GM12892 (cell line): ENCODE results near the gene NUPR1.

Experiments used
- DNase-seq: peaks from one replicate; pipeline ENCODE4 v3.0.0; 2011; ENCODE audit not compliant: insufficient read length
- FAIRE-seq: peaks from 2 replicates; lab custom pipeline; 2011; peaks lifted over from hg19 to GRCh38; lab: Jason Lieb, UNC
- POLR2A ChIP-seq: IDR thresholded peaks from 2 replicates; pipeline ENCODE4 v1.6.1; 2011; ENCODE audit warnings: low read depth, low read length, control low read depth
- POLR2AphosphoS5 ChIP-seq: IDR thresholded peaks from 2 replicates; pipeline ENCODE4 v1.6.1; 2011; ENCODE audit warnings: low read depth, low read length, control low read depth
- TAF1 ChIP-seq: IDR thresholded peaks from 2 replicates; pipeline ENCODE4 v1.6.1; 2011; ENCODE audit warnings: low read depth, mild to moderate bottlenecking, control low read depth, low read length, borderline replicate concordance

Gene NUPR1

GRCh38 chr16:28521436-28521835, 17.3 kb downstream of the NUPR1 start:
- no peak for TF ChIP-seq POLR2AphosphoS5
- no peak for TF ChIP-seq POLR2A
- no peak for TF ChIP-seq TAF1
- DNase-seq (no peak), FAIRE-seq (no peak)

GRCh38 chr16:28520672-28521071, 18.1 kb downstream of the NUPR1 start:
- FAIRE-seq (no peak), DNase-seq (no peak)
- TF ChIP-seq POLR2AphosphoS5: no peak
- no peak for TF ChIP-seq POLR2A
- TF ChIP-seq TAF1: no peak

- TF ChIP-seq POLR2AphosphoS5: no peak
- TF ChIP-seq POLR2A: no peak
- TF ChIP-seq TAF1: no peak
- FAIRE-seq: no peak
- DNase-seq: no peak
These were observed 24.5 kb downstream of the NUPR1 start for GRCh38 chr16:28514246-28514645.

GRCh38 chr16:28513484-28514181, 25.1 kb downstream of the NUPR1 start:
- no peak for DNase-seq
- FAIRE-seq: no peak

GRCh38 chr16:28511801-28512789, 26.7 kb downstream of the NUPR1 start:
- DNase-seq (no peak), FAIRE-seq (no peak)
- no peak for TF ChIP-seq TAF1
- no peak for TF ChIP-seq POLR2A
- no peak for TF ChIP-seq POLR2AphosphoS5

More at GRCh38 chr16:28513484-28514181, 25.1 kb downstream of the NUPR1 start:
- TF ChIP-seq TAF1 (no peak), POLR2A (no peak), POLR2AphosphoS5 (no peak)

- DNase-seq: no peak
- FAIRE-seq: no peak
- TF ChIP-seq POLR2AphosphoS5 (no peak), POLR2A (no peak), TAF1 (no peak)
These were observed 27.7 kb downstream of the NUPR1 start for GRCh38 chr16:28511031-28511430.

GRCh38 chr16:28505489-28506137, 33.2 kb downstream of the NUPR1 start:
- no peak for TF ChIP-seq POLR2A
- no peak for TF ChIP-seq POLR2AphosphoS5
- no peak for TF ChIP-seq TAF1
- no peak for DNase-seq
- no peak for FAIRE-seq

GRCh38 chr16:28504707-28505404, 33.9 kb downstream of the NUPR1 start:
- DNase-seq: no peak
- no peak for FAIRE-seq
- TF ChIP-seq POLR2AphosphoS5 (no peak), POLR2A (no peak)

- FAIRE-seq (peak; percentile 33), DNase-seq (no peak)
- TF ChIP-seq TAF1 (no peak), POLR2AphosphoS5 (no peak), POLR2A (no peak)
These were observed 35.1 kb downstream of the NUPR1 start for GRCh38 chr16:28503470-28504259.

GRCh38 chr16:28502290-28502689, 36.5 kb downstream of the NUPR1 start:
- no peak for TF ChIP-seq POLR2A
- FAIRE-seq (no peak), DNase-seq (no peak)
